Activated B cell treated with CpG ODN at 0.5 μM for 24 hours (primary cell): Measurements from ENCODE around the gene SLC25A33. TPM values are rescaled to one million over a fixed set of nuclear protein-coding genes. Genes with fewer than 3 reads are reported as not detected.
"Not testable (repeated sequence)": the region's sequence is repeated elsewhere in the genome, so short reads cannot be mapped to it uniquely, and the experiment has no call there.

Experiments
- ATAC-seq: fragments of 200-7000 bp; cut with Tn5 transposase; one replicate; pipeline ENCODE4 v1.10.0; 2021; ENCODE audit warnings: low read depth, mild to moderate bottlenecking, moderate library complexity
- CTCF ChIA-PET: fragments of 350-600 bp; sonication (Branson Sonifier 250); formaldehyde crosslinking; loops from one replicate; lab custom pipeline; 2021; ENCODE audit warnings: antibody characterized with exemption; lab: Charles Lee
- POLR2A ChIA-PET: fragments of 350-600 bp; sonication (Branson Sonifier 250); formaldehyde crosslinking; loops from one replicate; lab custom pipeline; 2021; ENCODE audit warnings: antibody characterized with exemption; lab: Charles Lee
- DNase-seq: peaks from one replicate; pipeline ENCODE4 v3.0.0; 2022
- H3K27ac Mint-ChIP-seq: one replicate; pipeline ENCODE4 v1.8.0; 2020; ENCODE audit warnings: mixed read lengths
- H3K27me3 Mint-ChIP-seq: one replicate; pipeline ENCODE4 v1.8.0; 2021; ENCODE audit warnings: mixed read lengths
- H3K36me3 Mint-ChIP-seq: one replicate; pipeline ENCODE4 v1.8.0; 2021; ENCODE audit warnings: low read depth, mixed read lengths
- H3K4me1 Mint-ChIP-seq: one replicate; pipeline ENCODE4 v1.8.0; 2021; ENCODE audit warnings: mixed read lengths
- H3K4me3 Mint-ChIP-seq: one replicate; pipeline ENCODE4 v1.8.0; 2020; ENCODE audit warnings: mild to moderate bottlenecking, mixed read lengths
- H3K9me3 Mint-ChIP-seq: one replicate; pipeline ENCODE4 v1.8.0; 2020; ENCODE audit warnings: mixed read lengths
- intact Hi-C: fragments of 100-400 bp; cut with micrococcal nuclease; formaldehyde crosslinking; loops from one replicate; pipeline ENCODE4 v1.15.1; 2024
- total RNA-seq: library from RNA; stranded (reverse); gene quantifications from 2 replicates; pipeline ENCODE4 v1.2.3, GENCODE V29; 2022
- TF ChIP-seq, protein P1 (sequence below): fragments of 200-600 bp; IDR thresholded peaks from one replicate; pipeline ENCODE4 v1.8.0; 2022; ENCODE audit warnings: antibody characterized with exemption, mild to moderate bottlenecking

SLC25A33 gene
- total RNA-seq, 1 donor from 2014 or later: 7.5 TPM

DNA sequence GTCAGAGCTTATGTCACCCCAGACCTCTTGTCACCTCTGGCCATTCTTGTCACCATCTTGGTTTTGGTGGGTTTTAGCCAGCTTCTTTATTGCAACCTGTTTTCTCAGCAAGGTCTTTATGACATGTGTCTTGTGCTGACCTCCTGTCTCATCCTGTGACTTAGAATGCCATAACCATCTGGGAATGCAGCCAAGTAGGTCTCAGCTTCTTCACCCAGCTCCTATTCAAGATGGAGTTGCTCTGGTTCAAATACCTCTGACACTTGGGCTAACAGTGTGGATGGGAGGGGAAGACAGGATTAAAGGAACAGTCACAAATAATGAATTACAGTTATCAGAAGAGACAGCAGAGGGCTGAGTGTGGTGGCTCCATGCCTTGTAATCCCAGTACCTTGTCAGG is 81.8 kb downstream of the SLC25A33 start:
- no peak overlapping the region for H3K27ac Mint-ChIP-seq
- H3K36me3 Mint-ChIP-seq: no peaks in the 10 kb centered on the region
- no peak for ATAC-seq

DNA sequence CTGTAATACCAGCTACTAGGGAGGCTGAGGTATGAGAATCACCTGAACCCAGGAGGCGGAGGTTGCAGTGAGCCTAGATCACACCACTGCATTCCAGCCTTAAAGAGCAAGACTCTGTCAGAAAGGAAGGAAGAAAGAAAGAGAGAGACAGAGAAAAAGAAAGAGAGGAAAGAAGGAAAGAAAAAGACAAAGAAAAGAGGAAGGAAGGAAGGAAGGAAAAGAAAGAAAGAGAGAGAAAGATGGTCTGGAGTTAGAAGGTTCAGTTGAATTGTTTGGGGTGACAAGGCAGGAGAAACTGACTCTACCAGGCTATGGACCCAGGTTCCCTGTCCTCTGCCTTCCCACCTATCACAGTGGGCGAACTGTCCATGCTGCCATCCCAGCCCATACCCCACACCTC is 84.8 kb downstream of the SLC25A33 start:
- Mint-ChIP-seq H3K36me3 (no peaks in the 10 kb centered on the region), H3K27me3 (no peaks in the 10 kb centered on the region), H3K4me1 (peaks cover 48% of the 10 kb centered on the region), H3K4me3 (peak overlapping the region; percentile 15), H3K27ac (peak overlapping the region; percentile 46), H3K9me3 (no peaks in the 10 kb centered on the region)
- no peak for ATAC-seq
- DNase-seq: no peak
- TF ChIP-seq, protein P1, sequence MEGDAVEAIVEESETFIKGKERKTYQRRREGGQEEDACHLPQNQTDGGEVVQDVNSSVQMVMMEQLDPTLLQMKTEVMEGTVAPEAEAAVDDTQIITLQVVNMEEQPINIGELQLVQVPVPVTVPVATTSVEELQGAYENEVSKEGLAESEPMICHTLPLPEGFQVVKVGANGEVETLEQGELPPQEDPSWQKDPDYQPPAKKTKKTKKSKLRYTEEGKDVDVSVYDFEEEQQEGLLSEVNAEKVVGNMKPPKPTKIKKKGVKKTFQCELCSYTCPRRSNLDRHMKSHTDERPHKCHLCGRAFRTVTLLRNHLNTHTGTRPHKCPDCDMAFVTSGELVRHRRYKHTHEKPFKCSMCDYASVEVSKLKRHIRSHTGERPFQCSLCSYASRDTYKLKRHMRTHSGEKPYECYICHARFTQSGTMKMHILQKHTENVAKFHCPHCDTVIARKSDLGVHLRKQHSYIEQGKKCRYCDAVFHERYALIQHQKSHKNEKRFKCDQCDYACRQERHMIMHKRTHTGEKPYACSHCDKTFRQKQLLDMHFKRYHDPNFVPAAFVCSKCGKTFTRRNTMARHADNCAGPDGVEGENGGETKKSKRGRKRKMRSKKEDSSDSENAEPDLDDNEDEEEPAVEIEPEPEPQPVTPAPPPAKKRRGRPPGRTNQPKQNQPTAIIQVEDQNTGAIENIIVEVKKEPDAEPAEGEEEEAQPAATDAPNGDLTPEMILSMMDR: no peak
- CTCF ChIA-PET: interaction anchor here (1.1 to 1.4 kb wide), 2 partner anchors 97 to 245 kb away, joined by 3 read pairs; no protein-coding TSS in a partner anchor
- intact Hi-C loops: loop anchor here (10.0 kb wide), 1 partner anchor 411 kb away; the partner anchor contains the start of gene UBE4B
- POLR2A ChIA-PET: interaction anchor here (0.7 kb wide), 3 partner anchors 29 to 599 kb away, joined by 3 to 7 read pairs (median 5); no protein-coding TSS in a partner anchor

More for the DNA sequence above, 81.8 kb downstream of the SLC25A33 start:
- intact Hi-C loops: loop anchor here (10.0 kb wide), 1 partner anchor 414 kb away; the partner anchor contains the start of gene UBE4B
- no peak for DNase-seq
- H3K4me1 Mint-ChIP-seq: peaks cover 20% of the 10 kb centered on the region
- no peak overlapping the region for H3K4me3 Mint-ChIP-seq
- TF ChIP-seq, protein P1: no peak
- ChIA-PET POLR2A (no interaction called here), CTCF (no interaction called here)
- H3K27me3 Mint-ChIP-seq: no peaks in the 10 kb centered on the region
- no peaks in the 10 kb centered on the region for H3K9me3 Mint-ChIP-seq

DNA sequence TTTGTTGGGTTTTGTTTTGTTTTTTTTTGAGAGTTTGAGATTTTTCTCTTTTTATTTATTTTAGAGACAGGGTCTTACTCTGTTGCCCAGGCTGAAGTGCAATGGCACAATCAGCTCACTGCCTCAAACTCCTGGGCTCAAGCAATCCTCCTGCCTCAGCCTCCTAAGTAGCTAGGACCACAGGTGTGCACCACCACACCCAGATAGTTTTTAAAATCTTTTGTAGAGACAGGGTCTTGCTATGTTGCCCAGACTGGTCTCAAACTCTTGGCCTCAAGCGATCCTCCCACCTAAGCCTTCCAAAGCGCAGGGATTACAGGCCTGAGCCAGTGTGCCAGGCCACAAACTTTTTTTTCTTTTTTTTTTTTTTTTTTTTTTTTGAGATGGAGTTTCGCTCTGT is 85.8 kb downstream of the SLC25A33 start:
- intact Hi-C loops: loop anchor here (5.0 to 10.0 kb wide), 4 partner anchors 77 to 748 kb away; partner anchors contain the start of genes ENO1 and UBE4B
- peak overlapping the region; percentile 38 for H3K4me3 Mint-ChIP-seq

DNA sequence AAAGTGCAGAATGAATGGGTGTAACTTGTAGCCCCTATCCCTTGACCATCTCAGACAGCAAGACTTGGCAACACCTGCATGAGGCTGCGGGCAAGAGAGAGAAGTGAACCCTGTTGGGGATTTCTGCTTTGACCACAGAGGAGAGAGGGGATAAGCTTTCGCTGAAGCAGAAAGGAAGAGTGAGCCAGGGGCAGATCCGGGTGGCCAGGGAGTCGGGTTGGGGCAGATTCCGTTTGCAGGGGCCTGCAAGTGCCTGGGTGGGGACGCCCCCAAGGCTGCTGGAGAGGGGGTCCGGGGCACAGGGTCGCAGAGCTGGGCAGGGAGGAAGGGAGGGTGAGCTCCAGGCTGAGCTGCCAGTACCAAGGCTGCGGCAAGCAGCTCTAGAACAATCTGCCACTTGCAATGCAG is 86.9 kb downstream of the SLC25A33 start:
- Mint-ChIP-seq H3K4me3 (peak overlapping the region; percentile 81), H3K27ac (peak overlapping the region; percentile 88), H3K36me3 (peaks cover 6% of the 10 kb centered on the region), H3K4me1 (peaks cover 69% of the 10 kb centered on the region), H3K27me3 (no peaks in the 10 kb centered on the region), H3K9me3 (no peaks in the 10 kb centered on the region)
- DNase-seq (peak; percentile 67), ATAC-seq (peak; percentile 38)
- ChIA-PET CTCF (interaction anchor here (0.8 to 7.0 kb wide), 27 partner anchors 10 to 246 kb away, joined by 3 to 125 read pairs (median 6); partner anchors contain the start of gene PIK3CD), POLR2A (interaction anchor here (0.6 to 11.2 kb wide), 19 partner anchors 10 to 1601 kb away, joined by 3 to 699 read pairs (median 5); partner anchors contain the start of genes ENO1, PIK3CD and TMEM201)
- TF ChIP-seq, protein P1: no peak
- intact Hi-C loops: loop anchor here (1.0 to 10.0 kb wide), 6 partner anchors 76 to 749 kb away; partner anchors contain the start of genes ENO1 and UBE4B

More for the DNA sequence above, 85.8 kb downstream of the SLC25A33 start:
- H3K36me3 Mint-ChIP-seq, H3K9me3 Mint-ChIP-seq, H3K27me3 Mint-ChIP-seq, ATAC-seq, DNase-seq: not testable (repeated sequence)
- CTCF ChIA-PET: interaction anchor here (1.1 to 1.2 kb wide), 2 partner anchors 10 to 11 kb away, joined by 3 to 6 read pairs; no protein-coding TSS in a partner anchor
- POLR2A ChIA-PET: interaction anchor here (0.7 to 11.2 kb wide), 5 partner anchors 30 to 1603 kb away, joined by 7 to 699 read pairs (median 24); partner anchors contain the start of gene PIK3CD
- H3K4me1 Mint-ChIP-seq: peaks cover 57% of the 10 kb centered on the region
- H3K27ac Mint-ChIP-seq: peak overlapping the region; percentile 70

DNA sequence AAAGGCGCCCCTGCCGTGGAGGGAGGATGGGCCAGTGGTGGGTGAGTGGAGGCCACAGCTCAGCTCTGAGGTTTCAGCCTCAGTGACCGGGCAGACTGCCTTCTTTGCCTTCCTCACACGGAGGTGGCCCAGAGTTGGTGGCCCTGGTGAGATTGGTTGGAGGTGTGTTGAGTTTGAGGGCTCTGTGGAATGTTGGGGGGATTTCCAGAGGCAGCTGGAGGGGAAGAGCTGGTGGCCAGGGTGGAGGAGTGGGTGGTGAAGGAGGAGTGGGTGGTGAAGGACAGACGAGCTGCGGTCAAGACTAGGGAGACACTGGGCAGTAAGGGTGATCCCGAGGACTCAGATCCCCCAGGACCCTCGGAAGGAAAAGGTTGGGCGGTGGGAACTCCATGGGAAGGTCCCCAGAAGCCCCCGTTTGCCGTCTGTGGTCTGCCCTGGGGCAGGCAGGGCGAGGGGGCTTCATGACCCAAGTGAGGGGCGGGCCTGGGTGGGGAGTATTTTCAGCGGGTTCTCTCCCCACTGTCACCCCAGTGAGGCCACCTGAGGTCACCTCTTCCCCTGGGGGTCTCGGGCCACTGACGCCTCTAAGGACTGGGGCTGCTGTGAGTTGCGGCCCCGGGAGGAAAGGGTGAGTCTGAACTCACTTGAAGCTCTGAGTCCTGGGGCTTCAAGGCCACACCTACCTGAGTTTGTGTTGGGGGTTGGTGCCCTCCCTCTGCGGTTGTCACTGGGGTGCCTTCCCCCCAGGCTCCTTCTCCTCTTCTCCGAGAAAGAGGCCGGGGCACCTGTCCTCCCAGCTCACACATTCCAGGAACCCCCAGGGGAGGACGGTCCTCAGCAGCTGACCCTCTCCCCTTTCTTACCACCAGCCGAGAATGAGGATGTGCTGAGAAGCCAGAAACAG is 89.5 kb downstream of the SLC25A33 start:
- peaks cover 10% of the 10 kb centered on the region for H3K36me3 Mint-ChIP-seq

More for the DNA sequence above, 89.5 kb downstream of the SLC25A33 start:
- peak; percentile 59 for DNase-seq
- peak overlapping the region; percentile 89 for H3K27ac Mint-ChIP-seq
- TF ChIP-seq, protein P1: no peak
- ChIA-PET POLR2A (interaction anchor here (0.6 to 11.2 kb wide), 24 partner anchors 9 to 1093 kb away, joined by 3 to 699 read pairs (median 5); partner anchors contain the start of genes PIK3CD and SLC25A33), CTCF (interaction anchor here (0.8 to 7.0 kb wide), 17 partner anchors 12 to 237 kb away, joined by 3 to 125 read pairs (median 4); partner anchors contain the start of gene PIK3CD)
- intact Hi-C loops: loop anchor here (1.0 to 10.0 kb wide), 5 partner anchors 27 to 751 kb away; partner anchors contain the start of genes ENO1 and UBE4B
- H3K4me1 Mint-ChIP-seq: peaks cover 82% of the 10 kb centered on the region
- peak; percentile 43 for ATAC-seq
- no peaks in the 10 kb centered on the region for H3K9me3 Mint-ChIP-seq
- peak overlapping the region; percentile 88 for H3K4me3 Mint-ChIP-seq
- no peaks in the 10 kb centered on the region for H3K27me3 Mint-ChIP-seq
